Activated CD4-positive, alpha-beta T cell treated with anti-CD3 and anti-CD28 coated beads, Interleukin-2, amount 50 U/mL, for 16 hours (primary cell): ENCODE measurements around the gene MMP17.
A peak's percentile ranks its signal among the peaks of the same experiment; 100 is the strongest.

ENCODE experiments used
- DNase-seq: peaks from one replicate; pipeline ENCODE4 v3.0.0-alpha.2; 2020

MMP17 gene

GRCh38 chr12:131896080-131896810 lies 68.1 kb downstream of the MMP17 start:
- DNase-seq, result peak; percentile 65

- no peak for DNase-seq
These were observed 68.6 kb downstream of the MMP17 start for GRCh38 chr12:131896811-131897270.

- no peak for DNase-seq
These were observed 69.1 kb downstream of the MMP17 start for GRCh38 chr12:131897276-131897675.

GRCh38 chr12:131897875-131898274 lies 69.7 kb downstream of the MMP17 start:
- DNase-seq, result no peak

GRCh38 chr12:131900397-131900796 lies 72.2 kb downstream of the MMP17 start:
- no peak for DNase-seq
